ENCODE measurements around the gene MLLT3.

DNA sequence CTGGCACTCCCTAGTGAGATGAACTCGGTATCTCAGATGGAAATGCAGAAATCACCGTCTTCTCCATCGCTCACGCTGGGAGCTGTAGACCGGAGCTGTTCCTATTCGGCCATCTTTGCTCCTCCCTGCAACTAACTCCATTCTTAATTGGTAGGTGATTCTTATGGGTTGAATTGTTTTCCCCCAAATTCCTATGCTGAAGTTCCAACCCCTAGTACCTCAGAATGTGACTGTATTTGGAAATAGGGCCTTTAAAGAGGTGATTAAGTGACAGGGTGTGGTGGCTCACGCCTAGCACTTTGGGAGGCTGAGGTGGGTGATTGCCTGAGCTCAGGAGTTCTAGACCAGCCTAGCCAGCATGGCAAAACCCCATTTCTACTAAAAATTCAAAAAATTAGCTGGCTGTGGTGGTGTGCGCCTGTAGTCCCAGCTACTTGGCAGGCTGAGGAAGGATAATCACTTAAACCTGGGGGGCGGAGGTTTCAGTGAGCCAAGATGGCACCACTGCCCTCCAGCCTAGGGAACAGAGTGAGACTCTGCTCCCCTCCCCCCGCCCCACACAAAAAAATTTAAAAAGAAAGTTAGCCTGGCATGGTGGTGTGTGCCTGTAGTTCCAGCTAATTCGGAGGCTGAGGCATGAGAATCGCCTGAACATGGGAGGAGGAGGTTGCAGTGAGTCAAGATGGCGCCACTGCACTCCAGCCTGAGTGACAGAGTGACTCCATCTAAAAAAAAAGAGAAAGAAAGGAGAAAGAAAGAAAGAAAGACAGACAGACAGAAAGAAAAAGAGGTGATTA, 36.6 kb upstream of the MLLT3 start:
- TF ChIP-seq, protein P1, sequence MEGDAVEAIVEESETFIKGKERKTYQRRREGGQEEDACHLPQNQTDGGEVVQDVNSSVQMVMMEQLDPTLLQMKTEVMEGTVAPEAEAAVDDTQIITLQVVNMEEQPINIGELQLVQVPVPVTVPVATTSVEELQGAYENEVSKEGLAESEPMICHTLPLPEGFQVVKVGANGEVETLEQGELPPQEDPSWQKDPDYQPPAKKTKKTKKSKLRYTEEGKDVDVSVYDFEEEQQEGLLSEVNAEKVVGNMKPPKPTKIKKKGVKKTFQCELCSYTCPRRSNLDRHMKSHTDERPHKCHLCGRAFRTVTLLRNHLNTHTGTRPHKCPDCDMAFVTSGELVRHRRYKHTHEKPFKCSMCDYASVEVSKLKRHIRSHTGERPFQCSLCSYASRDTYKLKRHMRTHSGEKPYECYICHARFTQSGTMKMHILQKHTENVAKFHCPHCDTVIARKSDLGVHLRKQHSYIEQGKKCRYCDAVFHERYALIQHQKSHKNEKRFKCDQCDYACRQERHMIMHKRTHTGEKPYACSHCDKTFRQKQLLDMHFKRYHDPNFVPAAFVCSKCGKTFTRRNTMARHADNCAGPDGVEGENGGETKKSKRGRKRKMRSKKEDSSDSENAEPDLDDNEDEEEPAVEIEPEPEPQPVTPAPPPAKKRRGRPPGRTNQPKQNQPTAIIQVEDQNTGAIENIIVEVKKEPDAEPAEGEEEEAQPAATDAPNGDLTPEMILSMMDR (CRISPR knock-in tag; IDR thresholded peaks at IDR 0.05), result no peak
- TF ChIP-seq, protein P2, sequence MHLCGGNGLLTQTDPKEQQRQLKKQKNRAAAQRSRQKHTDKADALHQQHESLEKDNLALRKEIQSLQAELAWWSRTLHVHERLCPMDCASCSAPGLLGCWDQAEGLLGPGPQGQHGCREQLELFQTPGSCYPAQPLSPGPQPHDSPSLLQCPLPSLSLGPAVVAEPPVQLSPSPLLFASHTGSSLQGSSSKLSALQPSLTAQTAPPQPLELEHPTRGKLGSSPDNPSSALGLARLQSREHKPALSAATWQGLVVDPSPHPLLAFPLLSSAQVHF (CRISPR knock-in tag; IDR thresholded peaks at IDR 0.05), result no peak
- TF ChIP-seq CREBL2 (CRISPR knock-in tag; IDR thresholded peaks at IDR 0.05; ENCODE audit: borderline replicate concordance) (no peak), ZFP82 (CRISPR knock-in tag; IDR thresholded peaks at IDR 0.05; ENCODE audit: borderline replicate concordance) (no peak), MAX (IDR thresholded peaks at IDR 0.05) (no peak), ZNF569 (CRISPR knock-in tag; IDR thresholded peaks at IDR 0.05; ENCODE audit: borderline replicate concordance) (no peak)

Data from HepG2 (cell line).